AG20443 (cell line): ENCODE results near the gene ERP44.
"Not testable (repeated sequence)": the region's sequence is repeated elsewhere in the genome, so short reads cannot be mapped to it uniquely, and the experiment has no call there.

Experiments
- DNase-seq: peaks from one replicate; pipeline ENCODE4 v3.0.0; 2012; ENCODE audit warnings: low spot score, mixed read lengths

Gene ERP44

GRCh38 chr9:100098887-100099721 is at the start of gene ERP44, which contains the start of gene INVS:
ERP44 (minus strand) TSS chr9:100099000; CDS start chr9:100098840, 160 bp downstream.
INVS (plus strand) TSS chr9:100099243; CDS start chr9:100104522, 5,279 bp downstream.
- peak; percentile 97 for DNase-seq

DNA sequence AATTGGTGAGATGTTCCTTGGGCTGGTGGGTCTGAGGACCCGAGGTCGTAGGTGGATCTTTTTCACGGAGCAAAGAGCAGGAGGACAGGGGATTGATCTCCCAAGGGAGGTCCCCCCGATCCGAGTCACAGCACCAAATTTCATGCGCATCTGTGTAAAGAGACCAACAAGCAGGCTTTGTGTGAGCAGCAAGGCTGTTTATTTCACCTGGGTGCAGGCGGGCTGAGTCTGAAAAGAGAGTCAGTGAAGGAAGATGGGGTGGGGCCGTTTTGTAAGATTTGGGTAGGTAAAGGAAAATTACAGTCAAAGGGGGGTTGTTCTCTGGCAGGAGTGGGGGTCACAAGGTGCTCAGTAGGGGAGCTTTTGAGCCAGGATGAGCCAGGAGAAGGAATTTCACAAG is 47.2 kb upstream of the ERP44 start:
- not testable (repeated sequence) for DNase-seq

GRCh38 chr9:100145167-100145934 is 46.6 kb upstream of the ERP44 start:
- DNase-seq = not testable (repeated sequence)

DNA sequence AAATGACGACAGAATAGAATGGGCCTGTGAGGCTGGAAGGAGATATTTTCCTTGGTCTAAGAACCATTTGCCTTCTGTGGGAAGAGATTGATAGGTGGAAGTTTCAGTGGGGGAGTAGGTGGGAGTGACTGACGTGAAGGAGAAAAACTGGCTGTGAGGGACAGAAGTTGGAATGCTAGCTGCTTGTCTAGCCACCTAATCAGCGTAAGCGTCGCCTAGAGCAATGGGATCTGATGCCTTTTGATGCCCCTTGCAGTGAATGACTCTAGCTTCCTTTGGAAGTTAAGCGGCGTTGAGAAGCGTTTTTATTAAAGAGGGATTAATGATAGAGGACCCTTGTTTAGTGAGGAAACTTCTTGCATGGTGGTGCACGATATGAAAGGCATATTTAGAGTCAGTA is 43.1 kb upstream of the ERP44 start:
- not testable (repeated sequence) for DNase-seq

GRCh38 chr9:100140303-100140702 is 41.5 kb upstream of the ERP44 start:
- DNase-seq = not testable (repeated sequence)

- DNase-seq = not testable (repeated sequence)
Observed at GRCh38 chr9:100136799-100137198, 38.0 kb upstream of the ERP44 start.

DNA sequence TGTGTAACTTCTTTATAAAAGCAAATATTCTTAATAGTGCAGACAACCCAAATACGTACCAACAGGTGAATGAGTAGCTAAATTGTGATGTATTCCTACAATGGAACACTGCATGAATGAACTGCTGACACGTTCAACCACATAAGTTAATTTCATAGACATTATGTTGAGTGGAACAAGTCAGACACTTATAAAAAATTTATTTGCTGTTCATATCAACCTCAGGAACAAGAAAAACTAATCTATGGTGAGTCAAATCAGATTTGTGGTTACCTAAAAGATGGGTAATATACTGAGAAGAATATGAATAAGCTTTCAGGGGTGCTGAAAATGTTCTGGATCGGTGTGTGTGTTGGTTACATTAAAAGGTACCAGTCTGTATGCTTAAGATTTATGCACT is 35.9 kb upstream of the ERP44 start:
- no peak for DNase-seq

DNA sequence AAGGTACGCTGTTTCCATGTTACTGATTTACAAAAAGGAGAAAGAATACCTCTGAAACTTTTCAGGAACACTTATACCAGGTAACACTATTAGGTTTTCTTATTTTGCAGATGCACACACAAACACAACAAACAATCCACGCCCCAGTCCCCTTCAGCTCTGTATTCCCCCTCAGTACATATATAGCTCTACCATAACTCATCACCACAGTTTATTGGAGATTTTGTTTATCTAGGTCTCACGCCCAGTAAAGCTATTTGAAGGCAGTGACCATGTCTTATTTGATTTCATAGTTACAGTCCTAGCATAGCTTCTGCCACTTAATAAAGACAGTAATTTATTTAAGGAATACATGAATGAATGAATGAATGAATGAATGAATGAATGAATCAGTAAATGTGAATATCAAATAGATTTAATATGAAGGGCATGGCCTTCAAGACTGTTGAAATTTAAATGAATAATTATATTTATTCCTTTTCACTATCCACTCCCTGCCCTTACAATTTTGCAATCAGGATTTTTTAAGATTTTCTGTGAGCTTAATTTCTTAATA is 33.2 kb upstream of the ERP44 start:
- no peak for DNase-seq

DNA sequence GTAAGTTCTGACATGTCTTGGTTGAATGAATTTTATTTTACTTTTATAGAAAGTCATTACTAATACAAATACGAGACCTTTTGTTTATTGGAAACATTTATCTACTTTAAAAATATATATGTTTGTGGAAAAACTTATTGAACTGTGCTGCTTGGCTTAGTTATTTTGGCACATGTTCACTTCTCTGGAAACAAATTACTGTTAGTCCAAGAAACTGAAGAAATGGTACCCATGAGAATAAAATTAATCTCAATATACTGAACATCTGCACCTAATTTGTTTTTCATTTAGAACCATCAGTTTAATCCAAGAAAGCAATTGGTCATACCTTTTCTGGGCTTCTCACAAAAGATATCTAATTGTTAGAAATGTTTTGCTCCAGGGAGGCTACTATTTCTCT is 32.4 kb upstream of the ERP44 start:
- no peak for DNase-seq

DNA sequence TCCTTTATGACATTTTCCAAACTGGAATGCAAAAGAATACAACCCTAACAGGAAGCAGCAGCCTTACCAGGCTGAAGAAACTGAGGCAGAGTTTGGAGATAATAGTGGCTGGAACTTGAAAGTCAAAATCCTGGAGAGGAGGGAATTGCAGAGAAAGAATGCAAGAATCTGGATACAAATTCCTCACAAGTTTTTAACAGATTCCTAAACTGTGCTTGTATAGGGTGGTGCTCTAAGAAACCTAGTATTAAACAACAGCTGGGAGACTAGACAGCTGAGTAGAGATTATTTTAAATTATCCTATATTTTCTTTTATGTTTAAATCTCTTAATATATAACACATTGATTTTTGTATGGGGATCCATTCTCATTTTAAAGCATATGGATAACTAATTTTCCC is 31.0 kb upstream of the ERP44 start:
- peak; percentile 16 for DNase-seq

DNA sequence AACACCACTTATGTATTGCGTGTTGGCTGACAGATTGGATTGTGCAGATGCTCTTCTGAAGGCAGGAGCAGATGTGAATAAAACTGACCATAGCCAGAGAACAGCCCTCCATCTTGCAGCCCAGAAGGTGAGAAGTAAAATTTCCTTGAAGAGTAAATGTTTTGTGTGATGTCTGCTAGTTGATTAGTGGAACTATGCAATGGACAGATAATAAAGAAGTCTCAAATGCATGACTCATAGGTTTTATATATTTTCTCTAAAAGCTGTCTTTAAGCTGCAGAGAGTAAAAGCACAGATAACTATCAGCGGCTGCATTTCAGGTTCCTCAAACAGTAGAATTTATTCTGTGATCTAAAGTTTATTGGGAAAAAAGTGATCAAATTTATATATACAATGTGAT is 27.6 kb upstream of the ERP44 start:
- no peak for DNase-seq

GRCh38 chr9:100125910-100126309 is 27.1 kb upstream of the ERP44 start:
- DNase-seq = no peak

- DNase-seq = no peak
Observed at GRCh38 chr9:100125236-100125635, 26.4 kb upstream of the ERP44 start.

DNA sequence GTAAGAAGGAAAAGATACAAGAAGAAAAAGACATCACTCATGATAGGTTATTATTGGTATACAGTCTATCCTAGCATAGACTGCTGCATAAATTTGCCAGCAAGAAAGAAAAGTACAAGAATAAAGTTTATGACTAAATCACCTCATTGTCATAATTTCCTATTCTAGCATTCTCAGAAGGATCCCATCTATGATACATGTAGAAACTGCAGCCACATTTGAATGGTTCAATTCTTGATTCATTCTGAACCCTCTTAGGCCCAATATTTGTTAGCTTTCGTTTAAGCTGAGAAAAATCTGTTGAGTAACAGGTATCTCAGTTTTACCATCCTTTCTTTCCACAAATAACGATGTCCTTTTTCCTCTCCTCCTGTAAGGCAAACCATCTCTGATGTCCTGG is 21.5 kb upstream of the ERP44 start:
- DNase-seq = no peak

- DNase-seq = no peak
Observed at GRCh38 chr9:100117316-100117715, 18.5 kb upstream of the ERP44 start.

- no peak for DNase-seq
Observed at GRCh38 chr9:100112677-100113336, 14.0 kb upstream of the ERP44 start.

- peak; percentile 87 for DNase-seq
Observed at GRCh38 chr9:100111235-100111634, 12.4 kb upstream of the ERP44 start.

- no peak for DNase-seq
Observed at GRCh38 chr9:100108559-100108958, 9.8 kb upstream of the ERP44 start.

- DNase-seq = no peak
Observed at GRCh38 chr9:100106616-100107015, 7.8 kb upstream of the ERP44 start.

GRCh38 chr9:100105861-100106260 is 7.1 kb upstream of the ERP44 start:
- no peak for DNase-seq

DNA sequence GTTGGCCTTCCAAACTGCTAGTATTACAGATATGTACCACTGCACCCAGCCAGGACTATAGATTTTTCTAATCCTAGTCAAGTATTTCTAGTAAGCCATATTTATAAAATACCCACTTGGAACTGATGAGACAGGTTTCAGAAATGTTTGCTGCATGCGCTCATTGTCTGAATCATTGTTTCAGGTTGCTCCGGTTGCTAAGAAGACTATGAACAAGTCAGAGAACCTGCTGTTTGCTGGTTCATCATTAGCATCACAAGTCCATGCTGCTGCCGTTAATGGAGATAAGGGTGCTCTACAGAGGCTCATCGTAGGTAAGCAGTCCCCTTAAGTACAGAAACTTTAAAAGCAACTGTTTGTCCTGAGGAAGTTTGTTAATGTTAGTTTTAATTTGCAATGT is 5.5 kb upstream of the ERP44 start:
- DNase-seq = no peak

DNA sequence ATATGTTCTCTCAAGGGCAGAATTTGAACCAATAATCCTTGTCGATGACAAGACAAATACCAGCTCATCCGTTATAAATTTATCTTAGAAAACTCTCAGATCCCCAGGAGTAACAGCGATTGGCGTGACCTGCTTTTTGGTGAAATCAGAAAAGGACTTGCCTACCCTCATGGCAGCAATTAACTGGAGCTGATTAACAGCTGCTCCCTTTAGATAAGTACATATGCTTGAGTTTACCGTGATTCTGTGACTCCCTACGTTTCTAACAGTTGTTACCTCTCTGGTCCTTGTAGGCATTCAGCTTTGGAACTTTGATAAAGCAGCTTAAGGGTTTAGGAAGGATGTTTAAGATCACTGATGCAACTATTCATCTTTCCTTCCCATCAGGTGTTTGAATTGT is 2.8 kb upstream of the ERP44 start:
- no peak for DNase-seq
